Measurements from ENCODE around the gene CDKAL1.

GRCh38 chr6:21073318-21073839 is 539.1 kb downstream of the CDKAL1 start:
- TF ChIP-seq CTCF (IDR thresholded peaks at IDR 0.05; ENCODE audit: borderline replicate concordance, extremely low read depth, low read length, poor library complexity, severe bottlenecking) (no peak), EZH2 (IDR thresholded peaks at IDR 0.05; ENCODE audit: borderline replicate concordance, low read depth, low read length, severe bottlenecking) (no peak)

Measured in DND-41 (cell line).